ENCODE data around the gene PHC2. TPM values are rescaled to one million over a fixed set of nuclear protein-coding genes. Genes with fewer than 3 reads are reported as not detected.
A peak's percentile ranks its signal among the peaks of the same experiment; 100 is the strongest.

The PHC2 gene
- total RNA-seq, 1 donor from 2014 or later, result 105 TPM

- H3K9me3 ChIP-seq, result no peaks in the 10 kb centered on the region
- intact Hi-C loops (cut with DNase I), result no loop called here
- peaks cover 6% of the 10 kb centered on the region for H3K36me3 ChIP-seq
- TF ChIP-seq CTCF (IDR thresholded peaks at IDR 0.05), result no peak
- peaks cover 32% of the 10 kb centered on the region for H3K4me1 ChIP-seq
- no peak overlapping the region for H3K4me3 ChIP-seq
- no peak overlapping the region for H3K27ac ChIP-seq
- H3K27me3 ChIP-seq (ENCODE audit: low read depth), result no peaks in the 10 kb centered on the region
- ATAC-seq (no peak), DNase-seq (no peak)
These were observed 79.6 kb downstream of the PHC2 start for GRCh38 chr1:33351281-33351660.

- H3K36me3 ChIP-seq, result peaks cover 6% of the 10 kb centered on the region
- no peak for DNase-seq
- peaks cover 38% of the 10 kb centered on the region for H3K4me1 ChIP-seq
- H3K27ac ChIP-seq, result peak overlapping the region; percentile 88
- no peak for ATAC-seq
- H3K27me3 ChIP-seq (ENCODE audit: low read depth), result no peaks in the 10 kb centered on the region
- H3K4me3 ChIP-seq, result peak overlapping the region; percentile 71
- intact Hi-C loops (cut with DNase I), result no loop called here
- H3K9me3 ChIP-seq, result no peaks in the 10 kb centered on the region
- TF ChIP-seq CTCF (IDR thresholded peaks at IDR 0.05), result no peak
These were observed 80.1 kb downstream of the PHC2 start for GRCh38 chr1:33350611-33351280.

GRCh38 chr1:33349778-33350610 lies 80.9 kb downstream of the PHC2 start:
- H3K4me1 ChIP-seq, result peaks cover 45% of the 10 kb centered on the region
- H3K9me3 ChIP-seq, result no peaks in the 10 kb centered on the region
- H3K4me3 ChIP-seq, result peak overlapping the region; percentile 71
- no peak for TF ChIP-seq CTCF (IDR thresholded peaks at IDR 0.05)
- peaks cover 6% of the 10 kb centered on the region for H3K36me3 ChIP-seq
- H3K27ac ChIP-seq, result peak overlapping the region; percentile 96
- intact Hi-C loops (cut with DNase I), result no loop called here
- H3K27me3 ChIP-seq (ENCODE audit: low read depth), result no peaks in the 10 kb centered on the region
- peak; percentile 94 for DNase-seq
- ATAC-seq, result peak; percentile 94 to 96

GRCh38 chr1:33349081-33349759 lies 81.7 kb downstream of the PHC2 start:
- no peak for TF ChIP-seq CTCF (IDR thresholded peaks at IDR 0.05)
- ATAC-seq (peak; percentile 55 to 60), DNase-seq (peak; percentile 80)
- H3K36me3 ChIP-seq, result peaks cover 1% of the 10 kb centered on the region
- no peaks in the 10 kb centered on the region for H3K27me3 ChIP-seq (ENCODE audit: low read depth)
- peaks cover 53% of the 10 kb centered on the region for H3K4me1 ChIP-seq
- peak overlapping the region; percentile 70 for H3K4me3 ChIP-seq
- H3K9me3 ChIP-seq, result no peaks in the 10 kb centered on the region
- intact Hi-C loops (cut with DNase I), result no loop called here
- H3K27ac ChIP-seq, result peak overlapping the region; percentile 96

- DNase-seq (no peak), ATAC-seq (peak in 1 of 2 donors; percentile 44)
- Histone ChIP-seq H3K36me3 (no peaks in the 10 kb centered on the region), H3K4me3 (peak overlapping the region; percentile 70), H3K4me1 (peaks cover 58% of the 10 kb centered on the region), H3K27ac (peak overlapping the region; percentile 96), H3K27me3 (ENCODE audit: low read depth) (no peaks in the 10 kb centered on the region), H3K9me3 (no peaks in the 10 kb centered on the region)
- intact Hi-C loops (cut with DNase I), result no loop called here
- TF ChIP-seq CTCF (IDR thresholded peaks at IDR 0.05), result no peak
These were observed 82.2 kb downstream of the PHC2 start for GRCh38 chr1:33348676-33349080.
